SKM-1 treated with dmso at 0.1 percent for 144 hours (cell line): ENCODE data around the gene FTCD.
"Not testable (repeated sequence)": the region's sequence is repeated elsewhere in the genome, so short reads cannot be mapped to it uniquely, and the experiment has no call there.

ENCODE experiments used
- DNase-seq: peaks from one replicate; lab custom pipeline; 2025; ENCODE audit not compliant: unreplicated experiment; lab: John Stamatoyannopoulos, UW

FTCD gene

DNA sequence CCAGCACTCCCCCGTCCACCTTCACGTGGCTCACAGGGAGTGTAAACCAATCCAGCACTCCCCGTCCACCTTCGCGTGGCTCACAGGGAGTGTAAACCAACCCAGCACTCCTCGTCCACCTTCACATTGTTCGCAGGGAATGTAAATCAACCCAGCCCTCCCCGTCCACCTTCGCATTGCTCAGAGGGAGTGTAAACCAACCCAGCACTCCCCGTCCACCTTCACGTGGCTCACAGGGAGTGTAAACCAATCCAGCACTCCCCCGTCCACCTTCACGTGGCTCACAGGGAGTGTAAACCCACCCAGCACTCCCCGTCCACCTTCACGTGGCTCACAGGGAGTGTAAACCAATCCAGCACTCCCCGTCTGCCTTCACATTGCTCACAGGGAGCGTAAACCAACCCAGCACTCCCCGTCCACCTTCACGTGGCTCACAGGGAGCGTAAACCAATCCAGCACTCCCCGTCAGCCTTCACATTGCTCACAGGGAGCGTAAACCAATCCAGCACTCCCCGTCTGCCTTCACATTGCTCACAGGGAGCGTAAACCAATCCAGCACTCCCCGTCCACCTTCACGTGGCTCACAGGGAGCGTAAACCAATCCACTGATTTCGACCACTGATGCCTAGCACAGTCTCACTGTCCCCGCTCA lies 14.9 kb downstream of the FTCD start:
- DNase-seq = not testable (repeated sequence)

GRCh38 chr21:46139686-46140085 lies 15.7 kb downstream of the FTCD start:
- DNase-seq = no peak

DNA sequence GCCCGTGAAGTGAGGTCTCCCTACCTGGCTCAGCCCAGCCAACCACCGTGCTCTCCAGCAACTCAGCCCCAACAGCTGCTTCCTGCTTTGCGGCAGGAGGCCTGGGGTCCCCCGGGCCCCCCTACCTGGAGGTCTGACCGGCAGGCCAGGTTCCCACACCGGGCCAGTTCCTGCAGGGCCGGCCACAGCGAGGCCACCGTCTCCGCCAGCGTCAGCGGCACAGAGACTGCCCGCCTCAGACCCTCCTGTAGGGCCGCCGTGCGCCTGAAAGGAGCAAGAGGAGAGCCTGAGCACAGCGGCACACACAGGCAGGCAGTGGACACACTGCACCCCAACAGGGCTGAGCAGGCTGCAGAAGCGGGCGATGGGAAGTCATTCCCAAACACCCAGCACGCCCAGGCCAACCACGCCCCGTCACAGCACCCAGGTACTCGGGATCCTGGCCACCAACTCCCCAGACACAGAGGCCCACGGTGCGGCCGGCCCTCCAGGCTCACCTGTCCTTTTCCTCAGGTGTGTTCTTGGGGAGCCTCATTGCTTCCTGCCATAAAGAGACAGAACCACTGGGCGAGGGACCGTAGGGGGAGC lies 16.9 kb downstream of the FTCD start:
- no peak for DNase-seq

DNA sequence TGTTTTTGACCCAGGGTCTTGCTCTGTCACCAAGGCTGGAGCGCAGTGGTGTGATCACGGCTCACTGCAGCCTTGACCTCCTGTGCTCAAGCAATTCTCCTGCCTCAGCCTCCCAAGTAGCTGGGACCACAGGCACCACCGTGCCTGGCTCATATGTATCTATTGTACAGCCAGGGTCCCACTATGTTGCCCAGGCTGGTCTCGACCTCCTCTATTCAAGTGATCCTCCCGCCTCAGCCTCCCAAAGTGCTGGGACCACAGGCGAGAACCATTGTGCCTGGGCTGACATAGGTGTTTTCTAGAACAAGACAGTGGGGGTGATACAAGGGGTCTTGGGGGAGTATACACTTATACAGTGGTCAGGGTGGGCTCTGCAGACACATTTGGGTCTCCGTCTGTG lies 17.5 kb downstream of the FTCD start:
- DNase-seq = no peak

- DNase-seq = no peak
Measured at GRCh38 chr21:46136739-46137349, 18.5 kb downstream of the FTCD start.

DNA sequence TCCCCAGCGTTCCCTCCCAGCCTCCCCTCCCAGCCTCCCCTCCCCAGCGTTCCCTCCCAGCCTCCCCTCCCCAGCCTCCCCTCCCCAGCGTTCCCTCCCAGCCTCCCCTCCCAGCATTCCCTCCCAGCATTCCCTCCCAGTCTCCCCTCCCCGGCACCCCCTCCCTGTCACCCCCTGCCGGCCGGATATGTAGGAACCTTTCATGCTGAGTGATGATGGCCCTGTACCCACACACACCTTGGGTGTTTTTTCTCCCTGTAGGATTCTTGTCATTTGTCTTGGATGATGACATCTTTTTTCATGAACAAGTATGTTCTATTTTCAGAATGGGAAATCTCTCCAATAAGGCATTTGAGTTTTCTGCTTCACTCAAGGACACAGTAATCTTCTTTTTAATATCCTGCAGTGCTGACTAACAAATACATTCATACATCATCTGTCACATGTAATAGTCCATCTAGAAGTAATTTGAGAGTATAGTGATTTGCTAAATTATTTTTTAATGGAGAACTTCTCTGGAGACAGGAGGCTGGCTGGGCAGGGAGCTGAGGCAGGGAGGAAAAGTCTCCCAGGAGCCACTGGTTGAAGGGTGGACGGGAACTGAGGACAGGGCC lies 19.5 kb downstream of the FTCD start:
- DNase-seq = no peak

GRCh38 chr21:46131838-46132651 lies 23.3 kb downstream of the FTCD start:
- no peak for DNase-seq

DNA sequence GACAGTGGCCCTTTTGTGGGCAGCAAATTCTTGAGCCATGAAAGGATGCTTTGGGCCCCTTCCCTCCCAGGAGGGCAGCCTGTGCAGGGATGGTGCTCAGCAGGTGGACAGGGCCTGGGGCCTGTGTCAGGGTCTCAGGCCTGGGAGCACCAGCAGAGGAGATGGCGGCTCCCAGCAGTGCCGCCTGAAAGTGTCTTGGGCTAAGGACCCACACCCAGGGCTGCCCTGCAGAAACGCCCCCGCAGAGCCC lies 23.9 kb downstream of the FTCD start:
- no peak for DNase-seq

DNA sequence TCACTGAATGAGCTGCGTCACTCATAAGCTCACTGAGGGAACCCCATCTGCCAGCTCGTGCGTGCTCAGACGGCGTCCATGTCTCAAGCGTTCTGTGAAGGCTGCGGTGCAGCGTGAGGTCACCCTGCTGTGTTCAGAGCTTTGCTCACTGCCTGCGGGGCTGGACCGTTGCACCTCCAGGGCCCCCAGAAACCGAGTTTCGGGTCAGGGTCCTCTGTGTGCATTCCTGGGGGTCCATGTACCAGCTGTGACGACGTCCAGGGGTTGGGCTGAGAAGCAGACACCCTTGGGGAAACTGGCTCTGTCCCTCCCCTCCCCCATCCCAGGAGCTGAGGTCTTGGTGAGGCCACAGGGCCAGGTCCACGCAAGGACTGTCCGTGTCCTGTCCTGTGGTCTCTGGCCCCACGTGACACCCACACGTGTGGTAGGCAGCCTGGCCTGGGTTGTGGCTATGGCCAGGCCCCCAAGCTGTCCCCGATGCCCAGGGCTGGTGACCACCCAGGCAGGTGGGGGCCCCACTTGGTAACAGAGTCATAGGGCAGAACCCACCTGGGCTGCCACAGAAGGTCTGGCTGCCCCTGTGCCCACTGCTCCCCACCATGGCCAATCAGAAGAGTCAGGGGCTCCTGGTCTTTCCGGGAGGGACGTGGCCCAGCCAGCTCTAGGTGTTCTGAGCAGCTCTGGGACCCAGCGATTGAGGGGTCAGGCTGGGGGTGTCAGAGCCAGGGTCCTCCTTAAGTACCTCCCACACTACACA lies 24.4 kb downstream of the FTCD start:
- no peak for DNase-seq

GRCh38 chr21:46129846-46130651 lies 25.3 kb downstream of the FTCD start:
- no peak for DNase-seq

GRCh38 chr21:46128933-46129571 lies 26.3 kb downstream of the FTCD start:
- no peak for DNase-seq

GRCh38 chr21:46128106-46128932 lies 27.1 kb downstream of the FTCD start:
- DNase-seq = no peak

- no peak for DNase-seq
Measured at GRCh38 chr21:46127239-46128105, 27.9 kb downstream of the FTCD start.

DNA sequence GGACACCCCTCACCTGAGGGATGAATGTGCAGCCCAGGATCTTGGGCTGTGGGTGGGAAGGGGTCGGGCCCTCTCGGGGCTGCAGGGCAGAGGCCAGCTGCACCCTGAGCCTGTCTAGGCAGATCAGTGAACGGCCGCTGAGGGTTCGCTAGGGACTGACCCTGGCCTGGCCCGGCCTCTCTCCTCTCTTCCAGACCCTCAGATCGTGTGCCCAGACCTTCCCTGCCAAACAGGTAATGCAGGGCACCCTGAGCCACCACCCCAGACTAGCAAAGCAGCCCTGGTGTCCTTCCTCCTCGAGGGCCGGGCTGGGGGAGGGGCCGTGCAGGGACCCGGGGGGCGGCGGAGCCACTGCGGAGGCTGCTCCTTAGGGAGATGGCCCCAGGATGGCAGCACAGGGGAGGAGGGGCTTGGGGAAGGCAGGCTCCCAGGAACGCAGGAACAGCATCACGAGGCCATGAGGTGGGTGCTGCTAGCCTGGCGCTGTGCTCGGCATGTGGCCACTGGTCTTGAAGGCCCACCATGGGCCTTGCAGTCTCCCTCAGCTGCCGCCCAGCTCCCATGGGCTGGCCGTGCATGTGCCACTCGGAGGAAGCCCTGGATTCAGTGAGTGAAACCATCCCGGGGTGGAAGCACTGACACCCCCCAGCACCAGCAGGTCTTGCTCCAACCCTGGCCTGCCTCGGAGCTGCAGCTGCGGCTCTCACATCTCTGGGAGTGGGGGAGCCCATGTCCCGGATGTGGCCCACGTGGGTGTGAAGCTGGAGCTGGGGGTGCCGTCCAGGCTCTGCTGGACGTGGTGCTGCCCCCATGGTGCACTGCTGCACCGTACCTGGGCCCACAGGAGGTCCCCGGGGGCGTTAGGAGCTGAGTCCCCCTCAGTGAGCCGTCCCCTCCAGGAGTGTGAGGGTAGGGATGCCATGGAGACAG lies 28.8 kb downstream of the FTCD start:
- no peak for DNase-seq

- DNase-seq = no peak
Measured at GRCh38 chr21:46125846-46126301, 29.5 kb downstream of the FTCD start.

DNA sequence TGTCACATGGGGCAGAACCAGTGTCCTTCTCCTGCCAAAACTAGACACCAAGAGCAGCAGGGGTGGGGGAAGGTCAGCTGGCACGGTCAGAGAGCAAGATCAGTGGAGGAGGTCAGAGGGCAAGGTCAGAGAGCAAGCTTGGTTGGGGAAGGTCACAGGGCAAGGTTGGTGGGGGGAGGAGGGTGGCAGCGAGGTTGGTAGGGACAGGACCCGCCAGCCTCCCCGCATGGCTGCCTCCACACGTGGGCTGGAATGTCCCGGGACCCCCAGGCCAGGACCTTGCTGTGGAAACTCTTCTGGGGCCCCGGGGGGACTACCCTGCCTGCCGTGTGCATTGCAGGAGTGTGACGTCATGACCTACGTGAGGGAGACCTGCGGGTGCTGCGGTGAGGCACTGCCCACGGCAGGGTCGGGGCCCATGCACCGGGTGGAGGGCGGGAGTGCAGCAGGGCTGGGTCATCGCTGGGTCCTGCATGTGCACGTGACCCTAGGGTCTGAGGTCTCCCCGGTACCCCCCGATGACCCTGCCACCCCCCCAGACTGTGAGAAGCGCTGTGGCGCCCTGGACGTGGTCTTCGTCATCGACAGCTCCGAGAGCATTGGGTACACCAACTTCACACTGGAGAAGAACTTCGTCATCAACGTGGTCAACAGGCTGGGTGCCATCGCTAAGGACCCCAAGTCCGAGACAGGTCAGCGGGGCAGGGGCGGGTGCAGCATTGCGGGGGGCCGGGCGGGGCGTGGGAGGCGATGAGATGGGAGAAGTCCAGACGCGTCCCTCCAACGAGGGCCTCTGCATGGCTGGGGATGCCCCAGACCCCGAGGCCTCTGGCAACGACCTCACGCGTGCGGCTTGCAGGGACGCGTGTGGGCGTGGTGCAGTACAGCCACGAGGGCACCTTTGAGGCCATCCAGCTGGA lies 30.2 kb downstream of the FTCD start:
- no peak for DNase-seq
